ENCODE data around the gene EXOC4.
"Not testable (repeated sequence)": the region's sequence is repeated elsewhere in the genome, so short reads cannot be mapped to it uniquely, and the experiment has no call there.

The EXOC4 gene

GRCh38 chr7:133987582-133987981, 734.7 kb downstream of the EXOC4 start:
- no peaks in the 10 kb centered on the region for H3K27me3 ChIP-seq (ENCODE audit: control insufficient read depth, low read length)
- H3K4me1 ChIP-seq (ENCODE audit: control insufficient read depth, low read length), result no peaks in the 10 kb centered on the region
- H3K9me3 ChIP-seq (ENCODE audit: control insufficient read depth, insufficient read depth, low read length), result no peaks in the 10 kb centered on the region
- no peak overlapping the region for H3K4me3 ChIP-seq (ENCODE audit: low read length)
- H3K27ac ChIP-seq (ENCODE audit: low read depth, low read length), result no peak overlapping the region
- no peaks in the 10 kb centered on the region for H3K79me2 ChIP-seq (ENCODE audit: control insufficient read depth, low read length)
- H3K9me2 ChIP-seq (replicated peaks; ENCODE audit: control insufficient read depth, low read length), result no peaks in the 10 kb centered on the region
- no peak for TF ChIP-seq CTCF (IDR thresholded peaks at IDR 0.05; ENCODE audit: low read depth, low read length, poor library complexity, severe bottlenecking)
- no peak for TF ChIP-seq EZH2phosphoT487 (IDR thresholded peaks at IDR 0.05; ENCODE audit: borderline replicate concordance, low read length)
- no peak overlapping the region for H3K4me2 ChIP-seq (ENCODE audit: low read length)
- no peaks in the 10 kb centered on the region for H3F3A ChIP-seq (ENCODE audit: control insufficient read depth, insufficient read depth)
- H4K20me1 ChIP-seq (ENCODE audit: control insufficient read depth, insufficient read depth, low read depth, low read length), result no peaks in the 10 kb centered on the region
- H3K36me3 ChIP-seq (ENCODE audit: control insufficient read depth, low read length), result no peaks in the 10 kb centered on the region

GRCh38 chr7:133993547-133993946, 740.7 kb downstream of the EXOC4 start:
- H4K20me1 ChIP-seq (ENCODE audit: control insufficient read depth, insufficient read depth, low read depth, low read length), result no peaks in the 10 kb centered on the region
- no peak overlapping the region for H3K4me3 ChIP-seq (ENCODE audit: low read length)
- H3F3A ChIP-seq (ENCODE audit: control insufficient read depth, insufficient read depth), result no peaks in the 10 kb centered on the region
- H3K9me3 ChIP-seq (ENCODE audit: control insufficient read depth, insufficient read depth, low read length), result no peaks in the 10 kb centered on the region
- H3K9me2 ChIP-seq (replicated peaks; ENCODE audit: control insufficient read depth, low read length), result no peaks in the 10 kb centered on the region
- no peak overlapping the region for H3K4me2 ChIP-seq (ENCODE audit: low read length)
- no peaks in the 10 kb centered on the region for H3K27me3 ChIP-seq (ENCODE audit: control insufficient read depth, low read length)
- H3K79me2 ChIP-seq (ENCODE audit: control insufficient read depth, low read length), result no peaks in the 10 kb centered on the region
- no peaks in the 10 kb centered on the region; the same call in 1 of the 2 replicates for H3K36me3 ChIP-seq (ENCODE audit: control insufficient read depth, low read length)
- H3K27ac ChIP-seq (ENCODE audit: low read depth, low read length), result no peak overlapping the region
- no peak for TF ChIP-seq EZH2phosphoT487 (IDR thresholded peaks at IDR 0.05; ENCODE audit: borderline replicate concordance, low read length)
- TF ChIP-seq CTCF (IDR thresholded peaks at IDR 0.05; ENCODE audit: low read depth, low read length, poor library complexity, severe bottlenecking), result no peak
- no peaks in the 10 kb centered on the region for H3K4me1 ChIP-seq (ENCODE audit: control insufficient read depth, low read length)

GRCh38 chr7:133994100-133994499, 741.2 kb downstream of the EXOC4 start:
- H4K20me1 ChIP-seq (ENCODE audit: control insufficient read depth, insufficient read depth, low read depth, low read length); H3K4me2 ChIP-seq (ENCODE audit: low read length); H3K79me2 ChIP-seq (ENCODE audit: control insufficient read depth, low read length); H3K36me3 ChIP-seq (ENCODE audit: control insufficient read depth, low read length); H3K4me3 ChIP-seq (ENCODE audit: low read length); H3K9me2 ChIP-seq (replicated peaks; ENCODE audit: control insufficient read depth, low read length); H3K4me1 ChIP-seq (ENCODE audit: control insufficient read depth, low read length); H3F3A ChIP-seq (ENCODE audit: control insufficient read depth, insufficient read depth); H3K9me3 ChIP-seq (ENCODE audit: control insufficient read depth, insufficient read depth, low read length); H3K27ac ChIP-seq (ENCODE audit: low read depth, low read length); H3K27me3 ChIP-seq (ENCODE audit: control insufficient read depth, low read length): not testable (repeated sequence)

GRCh38 chr7:133997463-133997862, 744.6 kb downstream of the EXOC4 start:
- TF ChIP-seq EZH2phosphoT487 (IDR thresholded peaks at IDR 0.05; ENCODE audit: borderline replicate concordance, low read length) (no peak), CTCF (IDR thresholded peaks at IDR 0.05; ENCODE audit: low read depth, low read length, poor library complexity, severe bottlenecking) (no peak)
- Histone ChIP-seq H3K9me2 (replicated peaks; ENCODE audit: control insufficient read depth, low read length) (no peaks in the 10 kb centered on the region), H3F3A (ENCODE audit: control insufficient read depth, insufficient read depth) (no peaks in the 10 kb centered on the region), H3K4me2 (ENCODE audit: low read length) (no peak overlapping the region), H3K36me3 (ENCODE audit: control insufficient read depth, low read length) (no peaks in the 10 kb centered on the region; the same call in 1 of the 2 replicates), H3K4me3 (ENCODE audit: low read length) (no peak overlapping the region), H3K27me3 (ENCODE audit: control insufficient read depth, low read length) (no peaks in the 10 kb centered on the region), H4K20me1 (ENCODE audit: control insufficient read depth, insufficient read depth, low read depth, low read length) (no peaks in the 10 kb centered on the region), H3K9me3 (ENCODE audit: control insufficient read depth, insufficient read depth, low read length) (no peaks in the 10 kb centered on the region), H3K4me1 (ENCODE audit: control insufficient read depth, low read length) (no peaks in the 10 kb centered on the region), H3K27ac (ENCODE audit: low read depth, low read length) (no peak overlapping the region), H3K79me2 (ENCODE audit: control insufficient read depth, low read length) (no peaks in the 10 kb centered on the region)

Data from DOHH2 (cell line).